Adrenal gland (tissue), 5 donors: ENCODE measurements around the gene CEP192.

ENCODE experiments used
- CTCF ChIP-seq, 6 experiments: fragments of 450-650 bp in 4 of 6; fragments of 200-600 bp in 2 of 6; sonication (generic) in 1 of 6; IDR thresholded peaks; 1 replicate in 5 of 6; 2 replicates in 1 of 6; pipeline versions ENCODE4 v1.5.1 to v1.8.0; 2016 to 2021; ENCODE audit warnings: antibody characterized with exemption in 6 of 6, mild to moderate bottlenecking in 2 of 6, moderate library complexity in 1 of 6
- POLR2A ChIP-seq, 2 donors: fragments of 450-650 bp; IDR thresholded peaks; one replicate each; pipeline ENCODE4 v1.6.1; 2017; ENCODE audit warnings: antibody characterized with exemption in 2 of 2, mild to moderate bottlenecking in 2 of 2, moderate library complexity in 1 of 2
- donor health status: DM: no; HTN: no; CAD: no.

- no peak for TF ChIP-seq CTCF (IDR thresholded peaks at IDR 0.05)
- TF ChIP-seq POLR2A (IDR thresholded peaks at IDR 0.05): no peak
Measured at GRCh38 chr18:12944709-12945108, 46.5 kb upstream of the CEP192 start.
